Liver (tissue), 9 donors: ENCODE data around the gene BCR. TPM values are rescaled to one million over a fixed set of nuclear protein-coding genes. Genes with fewer than 3 reads are reported as not detected.

ENCODE experiments used
- DNase-seq: peaks from one replicate; pipeline ENCODE4 v3.0.0-alpha.2; 2017; ENCODE audit warnings: low spot score
- H3K27ac ChIP-seq, 2 donors: one replicate each; pipeline ENCODE4 v1.7.0; 2013; ENCODE audit warnings: inconsistent platforms in 2 of 2, low read length in 2 of 2, control low read depth in 1 of 2, low read depth in 1 of 2, mild to moderate bottlenecking in 1 of 2
- H3K27me3 ChIP-seq, 4 donors: one replicate each; pipeline versions ENCODE4 v1.6.1 to v1.7.0; 2013; ENCODE audit warnings: low read length in 3 of 4, inconsistent platforms in 1 of 4, mild to moderate bottlenecking in 1 of 4, moderate library complexity in 1 of 4; ENCODE audit not compliant: control insufficient read depth in 4 of 4, insufficient read depth in 4 of 4
- H3K36me3 ChIP-seq, 4 donors: one replicate each; pipeline versions ENCODE4 v1.6.1 to v1.7.0; 2013; ENCODE audit warnings: low read length in 3 of 4, mild to moderate bottlenecking in 3 of 4, low read depth in 1 of 4, moderate library complexity in 1 of 4; ENCODE audit not compliant: control insufficient read depth in 4 of 4, insufficient read depth in 3 of 4
- H3K4me1 ChIP-seq, 4 donors: one replicate each; pipeline versions ENCODE4 v1.6.1 to v1.7.0; 2013; ENCODE audit warnings: low read length in 3 of 4, mild to moderate bottlenecking in 3 of 4, moderate library complexity in 1 of 4; ENCODE audit not compliant: control insufficient read depth in 4 of 4, insufficient read depth in 4 of 4
- H3K4me3 ChIP-seq, 3 donors: one replicate each; pipeline versions ENCODE4 v1.6.1 to v1.7.0; 2013; ENCODE audit warnings: low read length in 3 of 3, control low read depth in 1 of 3, low read depth in 1 of 3, mild to moderate bottlenecking in 1 of 3
- H3K9ac ChIP-seq, 2 donors: one replicate each; pipeline ENCODE4 v1.7.0; 2013; ENCODE audit warnings: low read length in 2 of 2, mild to moderate bottlenecking in 2 of 2, moderate library complexity in 2 of 2, control low read depth in 1 of 2, low read depth in 1 of 2
- H3K9me3 ChIP-seq, 4 donors: one replicate each; pipeline versions ENCODE4 v1.6.1 to v1.7.0; 2013; ENCODE audit warnings: low read length in 3 of 4; ENCODE audit not compliant: control insufficient read depth in 4 of 4
- EGR1 ChIP-seq, 2 donors: IDR thresholded peaks; 2 replicates each; pipeline ENCODE4 v1.6.1; 2016 to 2018; ENCODE audit warnings: antibody characterized with exemption in 2 of 2, low read depth in 2 of 2
- FOXA1 ChIP-seq: IDR thresholded peaks from 2 replicates; pipeline ENCODE4 v1.6.1; 2016; ENCODE audit warnings: antibody characterized with exemption
- FOXA2 ChIP-seq: IDR thresholded peaks from 2 replicates; pipeline ENCODE4 v1.6.1; 2016; ENCODE audit warnings: antibody characterized with exemption
- GABPA ChIP-seq, 2 donors: IDR thresholded peaks in 1 of 2; conservative IDR thresholded peaks in 1 of 2; 2 replicates each; pipeline ENCODE4 v1.6.1; 2016; ENCODE audit warnings: antibody characterized with exemption in 2 of 2, mild to moderate bottlenecking in 1 of 2, moderate library complexity in 1 of 2
- HNF4A ChIP-seq, 2 donors: conservative IDR thresholded peaks; 2 replicates each; pipeline ENCODE4 v1.6.1; 2016; ENCODE audit warnings: antibody characterized with exemption in 2 of 2, mild to moderate bottlenecking in 2 of 2
- HNF4G ChIP-seq: IDR thresholded peaks from 2 replicates; pipeline ENCODE4 v1.6.1; 2016; ENCODE audit warnings: antibody characterized with exemption
- JUND ChIP-seq, 2 donors: IDR thresholded peaks; 2 replicates each; pipeline ENCODE4 v1.6.1; 2016; ENCODE audit warnings: antibody characterized with exemption in 2 of 2
- NR2F2 ChIP-seq: IDR thresholded peaks from 2 replicates; pipeline ENCODE4 v1.6.1; 2016; ENCODE audit warnings: antibody characterized with exemption
- RAD21 ChIP-seq, 2 donors: IDR thresholded peaks; 2 replicates each; pipeline ENCODE4 v1.6.1; 2016; ENCODE audit warnings: antibody characterized with exemption in 2 of 2, mild to moderate bottlenecking in 2 of 2
- RXRA ChIP-seq, 2 donors: IDR thresholded peaks; 2 replicates each; pipeline ENCODE4 v1.6.1; 2017 to 2018; ENCODE audit warnings: antibody characterized with exemption in 2 of 2, mild to moderate bottlenecking in 1 of 2
- SP1 ChIP-seq: IDR thresholded peaks from 2 replicates; pipeline ENCODE4 v1.6.1; 2018; ENCODE audit warnings: antibody characterized with exemption, mild to moderate bottlenecking
- TAF1 ChIP-seq: conservative IDR thresholded peaks from 2 replicates; pipeline ENCODE4 v1.6.1; 2016; ENCODE audit warnings: antibody characterized with exemption, mild to moderate bottlenecking
- WGBS: extraction: QIAGEN DNeasy Blood & Tissue Kit; methylation state at CpG from one replicate; pipeline ENCODE4 v1.1.7; 2013; 5-methylcytosine and 5-hydroxymethylcytosine counted together
- polyA plus RNA-seq, 2 donors: library from polyadenylated mRNA; stranded (reverse) in 1 of 2; unstranded in 1 of 2; fragments of 200-250 nt in 1 of 2; fragments of >200 nt in 1 of 2; fragmentation: Nextera tagmentation in 1 of 2; extraction: Ambion mirVana in 1 of 2; gene quantifications; one replicate each; pipeline versions ENCODE4 v1.2.1 to v1.2.3, GENCODE V29; 2013 to 2015
- total RNA-seq, 2 donors: library from RNA; depleted of rRNA; stranded (reverse); fragments of >200 nt; gene quantifications; one replicate each; pipeline ENCODE4 v1.2.3, GENCODE V29; 2014
- TF ChIP-seq, protein P1 (sequence below): IDR thresholded peaks from 2 replicates; pipeline ENCODE4 v1.6.1; 2016; ENCODE audit warnings: antibody characterized with exemption
- TF ChIP-seq, protein P2 (sequence below): IDR thresholded peaks from 2 replicates; pipeline ENCODE4 v1.6.1; 2016; ENCODE audit warnings: antibody characterized with exemption
- TF ChIP-seq, protein P3 (sequence below): IDR thresholded peaks from 2 replicates; pipeline ENCODE4 v1.6.1; 2016; ENCODE audit warnings: antibody characterized with exemption, mild to moderate bottlenecking
- TF ChIP-seq, protein P4 (sequence below): IDR thresholded peaks from 2 replicates; pipeline ENCODE4 v1.6.1; 2016; ENCODE audit warnings: antibody characterized with exemption
- donor health status: healthy.
- donor health status: healthy.
- donor health status: healthy.
- donor health status: healthy.
- donor health status: healthy.

The BCR gene
- total and polyA plus RNA-seq, 4 donors = 7.4 to 35.6 (median 18.3) TPM

DNA sequence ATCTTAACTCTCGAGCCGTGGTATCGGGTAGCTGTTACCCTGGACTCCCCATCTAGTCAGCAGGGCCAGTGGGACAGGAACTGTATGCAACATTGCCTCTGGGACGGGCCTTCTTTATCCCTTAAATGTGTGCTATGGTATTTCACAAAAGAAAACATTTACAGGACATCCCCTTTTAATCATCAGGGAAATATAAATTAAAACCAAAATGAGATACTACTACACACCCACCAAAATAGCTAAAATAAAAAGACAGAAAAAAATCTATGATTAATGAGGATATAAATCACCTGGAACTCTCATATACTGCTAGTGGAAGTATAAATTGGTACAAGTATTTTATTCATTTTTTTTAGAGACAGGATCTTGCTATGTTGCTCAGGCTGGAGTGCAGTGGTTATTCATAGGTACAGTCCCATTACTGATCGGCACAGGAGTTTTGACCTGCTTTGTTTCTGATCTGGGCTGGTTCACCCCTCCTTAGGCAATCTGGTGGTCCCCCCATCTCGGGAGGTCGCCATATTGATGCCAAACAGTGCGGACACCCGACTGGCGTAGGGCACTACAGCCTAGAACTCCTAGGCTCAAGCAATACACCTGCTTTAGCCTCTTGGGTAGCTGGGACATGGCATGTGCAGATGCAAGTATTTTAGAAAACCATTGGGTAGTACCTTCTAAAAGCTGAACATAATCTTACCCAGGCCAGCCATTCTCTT is 47.8 kb upstream of the BCR start:
- TF ChIP-seq, protein P1, sequence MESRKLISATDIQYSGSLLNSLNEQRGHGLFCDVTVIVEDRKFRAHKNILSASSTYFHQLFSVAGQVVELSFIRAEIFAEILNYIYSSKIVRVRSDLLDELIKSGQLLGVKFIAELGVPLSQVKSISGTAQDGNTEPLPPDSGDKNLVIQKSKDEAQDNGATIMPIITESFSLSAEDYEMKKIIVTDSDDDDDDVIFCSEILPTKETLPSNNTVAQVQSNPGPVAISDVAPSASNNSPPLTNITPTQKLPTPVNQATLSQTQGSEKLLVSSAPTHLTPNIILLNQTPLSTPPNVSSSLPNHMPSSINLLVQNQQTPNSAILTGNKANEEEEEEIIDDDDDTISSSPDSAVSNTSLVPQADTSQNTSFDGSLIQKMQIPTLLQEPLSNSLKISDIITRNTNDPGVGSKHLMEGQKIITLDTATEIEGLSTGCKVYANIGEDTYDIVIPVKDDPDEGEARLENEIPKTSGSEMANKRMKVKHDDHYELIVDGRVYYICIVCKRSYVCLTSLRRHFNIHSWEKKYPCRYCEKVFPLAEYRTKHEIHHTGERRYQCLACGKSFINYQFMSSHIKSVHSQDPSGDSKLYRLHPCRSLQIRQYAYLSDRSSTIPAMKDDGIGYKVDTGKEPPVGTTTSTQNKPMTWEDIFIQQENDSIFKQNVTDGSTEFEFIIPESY = no peak
- TF ChIP-seq, protein P2, sequence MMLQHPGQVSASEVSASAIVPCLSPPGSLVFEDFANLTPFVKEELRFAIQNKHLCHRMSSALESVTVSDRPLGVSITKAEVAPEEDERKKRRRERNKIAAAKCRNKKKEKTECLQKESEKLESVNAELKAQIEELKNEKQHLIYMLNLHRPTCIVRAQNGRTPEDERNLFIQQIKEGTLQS = no peak
- no peak for TF ChIP-seq HNF4G
- no peak for TF ChIP-seq RXRA (IDR thresholded peaks at IDR 0.05)
- TF ChIP-seq EGR1 (IDR thresholded peaks at IDR 0.05; ENCODE audit: low read depth in 2 of 2) = no peak
- TF ChIP-seq TAF1 = no peak
- TF ChIP-seq RAD21 (IDR thresholded peaks at IDR 0.05) = no peak
- no peak for TF ChIP-seq FOXA2
- TF ChIP-seq, protein P3, sequence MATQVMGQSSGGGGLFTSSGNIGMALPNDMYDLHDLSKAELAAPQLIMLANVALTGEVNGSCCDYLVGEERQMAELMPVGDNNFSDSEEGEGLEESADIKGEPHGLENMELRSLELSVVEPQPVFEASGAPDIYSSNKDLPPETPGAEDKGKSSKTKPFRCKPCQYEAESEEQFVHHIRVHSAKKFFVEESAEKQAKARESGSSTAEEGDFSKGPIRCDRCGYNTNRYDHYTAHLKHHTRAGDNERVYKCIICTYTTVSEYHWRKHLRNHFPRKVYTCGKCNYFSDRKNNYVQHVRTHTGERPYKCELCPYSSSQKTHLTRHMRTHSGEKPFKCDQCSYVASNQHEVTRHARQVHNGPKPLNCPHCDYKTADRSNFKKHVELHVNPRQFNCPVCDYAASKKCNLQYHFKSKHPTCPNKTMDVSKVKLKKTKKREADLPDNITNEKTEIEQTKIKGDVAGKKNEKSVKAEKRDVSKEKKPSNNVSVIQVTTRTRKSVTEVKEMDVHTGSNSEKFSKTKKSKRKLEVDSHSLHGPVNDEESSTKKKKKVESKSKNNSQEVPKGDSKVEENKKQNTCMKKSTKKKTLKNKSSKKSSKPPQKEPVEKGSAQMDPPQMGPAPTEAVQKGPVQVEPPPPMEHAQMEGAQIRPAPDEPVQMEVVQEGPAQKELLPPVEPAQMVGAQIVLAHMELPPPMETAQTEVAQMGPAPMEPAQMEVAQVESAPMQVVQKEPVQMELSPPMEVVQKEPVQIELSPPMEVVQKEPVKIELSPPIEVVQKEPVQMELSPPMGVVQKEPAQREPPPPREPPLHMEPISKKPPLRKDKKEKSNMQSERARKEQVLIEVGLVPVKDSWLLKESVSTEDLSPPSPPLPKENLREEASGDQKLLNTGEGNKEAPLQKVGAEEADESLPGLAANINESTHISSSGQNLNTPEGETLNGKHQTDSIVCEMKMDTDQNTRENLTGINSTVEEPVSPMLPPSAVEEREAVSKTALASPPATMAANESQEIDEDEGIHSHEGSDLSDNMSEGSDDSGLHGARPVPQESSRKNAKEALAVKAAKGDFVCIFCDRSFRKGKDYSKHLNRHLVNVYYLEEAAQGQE = no peak
- TF ChIP-seq JUND (IDR thresholded peaks at IDR 0.05) = no peak
- no peak for TF ChIP-seq HNF4A (conservative IDR thresholded peaks at IDR 0.05)
- Histone ChIP-seq H3K4me3 (no peak overlapping the region), H3K36me3 (no peaks in the 10 kb centered on the region), H3K27me3 (no peaks in the 10 kb centered on the region), H3K4me1 (peaks cover 0 to 4% (median 0%) of the 10 kb centered on the region in 4 donors), H3K9ac (no peak overlapping the region), H3K27ac (no peak overlapping the region), H3K9me3 (no peaks in the 10 kb centered on the region)
- DNase-seq = no peak
- WGBS = 93% methylated on average over 10 of the region's 10 CpGs

DNA sequence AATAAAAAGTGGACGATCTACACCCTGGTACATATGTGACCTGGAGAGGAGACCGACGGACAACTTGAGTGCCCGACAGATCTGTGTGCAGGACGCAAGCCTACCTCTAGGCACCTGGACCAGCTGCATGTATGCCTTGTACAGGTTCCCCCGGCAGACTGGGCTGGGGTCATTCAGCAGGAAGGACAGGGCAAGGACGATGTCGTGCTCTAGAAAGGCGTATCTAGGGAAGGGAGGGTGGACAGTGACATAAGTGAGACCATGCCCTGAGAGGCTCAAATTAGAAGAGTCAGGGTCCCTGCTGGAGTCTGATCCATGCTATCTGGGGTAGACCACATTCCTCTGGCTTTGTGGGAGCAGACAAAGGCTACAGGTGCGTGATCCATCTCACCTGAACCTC is 46.4 kb upstream of the BCR start:
- H3K4me3 ChIP-seq = no peak overlapping the region
- H3K9me3 ChIP-seq = no peaks in the 10 kb centered on the region
- no peaks in the 10 kb centered on the region for H3K4me1 ChIP-seq
- no peaks in the 10 kb centered on the region for H3K36me3 ChIP-seq
- H3K9ac ChIP-seq = no peak overlapping the region
- H3K27ac ChIP-seq = no peak overlapping the region
- 92% methylated on average over 10 of the region's 10 CpGs for WGBS
- DNase-seq = no peak
- H3K27me3 ChIP-seq = no peaks in the 10 kb centered on the region
- TF ChIP-seq RXRA (IDR thresholded peaks at IDR 0.05) (no peak), EGR1 (IDR thresholded peaks at IDR 0.05; ENCODE audit: low read depth in 2 of 2) (no peak), HNF4G (no peak), FOXA2 (no peak), TAF1 (no peak), SP1 (no peak), JUND (IDR thresholded peaks at IDR 0.05) (no peak), NR2F2 (no peak), FOXA1 (no peak), HNF4A (conservative IDR thresholded peaks at IDR 0.05) (no peak), GABPA (IDR thresholded peaks at IDR 0.05 in 1 of 2, conservative IDR thresholded peaks at IDR 0.05 in 1 of 2) (no peak), RAD21 (IDR thresholded peaks at IDR 0.05) (no peak)
- TF ChIP-seq, protein P3 = no peak
- TF ChIP-seq, protein P4, sequence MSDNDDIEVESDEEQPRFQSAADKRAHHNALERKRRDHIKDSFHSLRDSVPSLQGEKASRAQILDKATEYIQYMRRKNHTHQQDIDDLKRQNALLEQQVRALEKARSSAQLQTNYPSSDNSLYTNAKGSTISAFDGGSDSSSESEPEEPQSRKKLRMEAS = no peak
- TF ChIP-seq, protein P1 = no peak
- TF ChIP-seq, protein P2 = no peak
